Progenitor cell of endocrine pancreas (in vitro differentiated cells): Measurements from ENCODE around the gene SARM1. TPM values are rescaled to one million over a fixed set of nuclear protein-coding genes. Genes with fewer than 3 reads are reported as not detected.
A peak's percentile ranks its signal among the peaks of the same experiment; 100 is the strongest.

Experiments
- DNase-seq: peaks from one replicate; pipeline ENCODE4 v3.0.0; 2021; ENCODE audit warnings: low spot score; ENCODE audit not compliant: unreplicated experiment
- H3K27ac Mint-ChIP-seq: 2 replicates; pipeline ENCODE4 v1.8.0; 2021; ENCODE audit warnings: mild to moderate bottlenecking, moderate library complexity, mixed read lengths
- H3K27me3 Mint-ChIP-seq: 2 replicates; pipeline ENCODE4 v1.8.0; 2021; ENCODE audit warnings: mixed read lengths
- H3K36me3 Mint-ChIP-seq: 2 replicates; pipeline ENCODE4 v1.8.0; 2022; ENCODE audit warnings: mixed read lengths; ENCODE audit not compliant: insufficient read depth
- H3K4me1 Mint-ChIP-seq: 2 replicates; pipeline ENCODE4 v1.8.0; 2021; ENCODE audit warnings: low read depth, mixed read lengths
- H3K4me3 Mint-ChIP-seq: 2 replicates; pipeline ENCODE4 v1.8.0; 2021; ENCODE audit warnings: low read depth, mild to moderate bottlenecking, moderate library complexity, mixed read lengths
- H3K9me3 Mint-ChIP-seq: 2 replicates; pipeline ENCODE4 v1.8.0; 2021; ENCODE audit warnings: low read depth, mixed read lengths
- total RNA-seq: library from RNA; stranded (reverse); gene quantifications from 2 replicates; pipeline ENCODE4 v1.2.1, GENCODE V29; 2021
- TF ChIP-seq, protein P1 (sequence below): fragments of 200-600 bp; sonication (generic); IDR thresholded peaks from one replicate; pipeline ENCODE4 v1.5.0; 2021; ENCODE audit warnings: antibody characterized with exemption, mild to moderate bottlenecking; ENCODE audit not compliant: unreplicated experiment

The SARM1 gene
- total RNA-seq, 1 donor from 2014 or later = 20.0 TPM

DNA sequence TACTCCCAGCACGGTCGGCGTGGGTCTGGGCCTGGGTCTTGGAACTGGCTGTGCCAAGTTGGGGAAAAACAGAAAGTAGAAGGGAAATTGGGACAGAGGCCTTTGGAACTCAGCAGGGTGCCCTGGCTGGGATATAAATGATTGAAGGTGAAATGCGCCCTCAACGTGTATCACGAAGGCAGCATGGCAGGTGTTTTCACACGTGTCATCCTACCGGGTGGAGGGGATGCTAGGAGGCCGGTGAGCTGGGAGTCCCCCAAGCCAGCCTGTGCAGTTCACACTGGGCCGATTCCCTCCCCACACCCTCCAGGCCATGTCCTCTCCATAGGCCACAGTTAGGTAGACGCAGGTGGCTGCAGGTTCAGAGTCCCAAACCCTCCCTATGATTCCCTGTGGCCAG, 30.0 kb upstream of the SARM1 start:
- Mint-ChIP-seq H3K36me3 (peaks cover 4% of the 10 kb centered on the region), H3K27ac (no peak overlapping the region)

DNA sequence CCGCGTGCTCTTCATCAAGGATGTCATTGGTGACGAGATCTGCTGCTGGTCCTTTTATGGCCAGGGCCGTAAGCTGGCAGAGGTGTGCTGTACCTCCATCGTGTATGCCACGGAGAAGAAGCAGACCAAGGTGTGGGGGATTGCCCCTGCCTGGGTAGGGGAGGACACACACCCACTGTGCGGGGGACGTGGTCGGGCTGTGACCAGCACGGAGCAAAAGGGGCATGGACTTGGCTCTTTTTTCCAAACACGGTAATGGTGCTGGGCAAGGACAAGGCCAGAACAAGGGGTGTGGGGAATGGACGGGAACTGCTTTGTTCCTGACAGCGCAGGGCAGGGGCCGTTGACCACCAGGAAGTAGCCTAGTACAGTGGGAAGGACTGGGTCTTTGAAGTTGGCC, 29.2 kb upstream of the SARM1 start:
- H3K36me3 Mint-ChIP-seq = peaks cover 6% of the 10 kb centered on the region
- peak overlapping the region; percentile 59 for H3K27ac Mint-ChIP-seq
- no peak for DNase-seq
- no peak overlapping the region for H3K4me3 Mint-ChIP-seq
- TF ChIP-seq, protein P1, sequence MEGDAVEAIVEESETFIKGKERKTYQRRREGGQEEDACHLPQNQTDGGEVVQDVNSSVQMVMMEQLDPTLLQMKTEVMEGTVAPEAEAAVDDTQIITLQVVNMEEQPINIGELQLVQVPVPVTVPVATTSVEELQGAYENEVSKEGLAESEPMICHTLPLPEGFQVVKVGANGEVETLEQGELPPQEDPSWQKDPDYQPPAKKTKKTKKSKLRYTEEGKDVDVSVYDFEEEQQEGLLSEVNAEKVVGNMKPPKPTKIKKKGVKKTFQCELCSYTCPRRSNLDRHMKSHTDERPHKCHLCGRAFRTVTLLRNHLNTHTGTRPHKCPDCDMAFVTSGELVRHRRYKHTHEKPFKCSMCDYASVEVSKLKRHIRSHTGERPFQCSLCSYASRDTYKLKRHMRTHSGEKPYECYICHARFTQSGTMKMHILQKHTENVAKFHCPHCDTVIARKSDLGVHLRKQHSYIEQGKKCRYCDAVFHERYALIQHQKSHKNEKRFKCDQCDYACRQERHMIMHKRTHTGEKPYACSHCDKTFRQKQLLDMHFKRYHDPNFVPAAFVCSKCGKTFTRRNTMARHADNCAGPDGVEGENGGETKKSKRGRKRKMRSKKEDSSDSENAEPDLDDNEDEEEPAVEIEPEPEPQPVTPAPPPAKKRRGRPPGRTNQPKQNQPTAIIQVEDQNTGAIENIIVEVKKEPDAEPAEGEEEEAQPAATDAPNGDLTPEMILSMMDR = no peak
- H3K9me3 Mint-ChIP-seq = no peaks in the 10 kb centered on the region
- H3K4me1 Mint-ChIP-seq = peaks cover 2% of the 10 kb centered on the region
- H3K27me3 Mint-ChIP-seq = no peaks in the 10 kb centered on the region

More for the DNA sequence above, 30.0 kb upstream of the SARM1 start:
- H3K4me3 Mint-ChIP-seq = no peak overlapping the region
- TF ChIP-seq, protein P1 = no peak
- no peaks in the 10 kb centered on the region for H3K27me3 Mint-ChIP-seq
- no peaks in the 10 kb centered on the region for H3K9me3 Mint-ChIP-seq
- peaks cover 10% of the 10 kb centered on the region for H3K4me1 Mint-ChIP-seq
- DNase-seq = no peak

DNA sequence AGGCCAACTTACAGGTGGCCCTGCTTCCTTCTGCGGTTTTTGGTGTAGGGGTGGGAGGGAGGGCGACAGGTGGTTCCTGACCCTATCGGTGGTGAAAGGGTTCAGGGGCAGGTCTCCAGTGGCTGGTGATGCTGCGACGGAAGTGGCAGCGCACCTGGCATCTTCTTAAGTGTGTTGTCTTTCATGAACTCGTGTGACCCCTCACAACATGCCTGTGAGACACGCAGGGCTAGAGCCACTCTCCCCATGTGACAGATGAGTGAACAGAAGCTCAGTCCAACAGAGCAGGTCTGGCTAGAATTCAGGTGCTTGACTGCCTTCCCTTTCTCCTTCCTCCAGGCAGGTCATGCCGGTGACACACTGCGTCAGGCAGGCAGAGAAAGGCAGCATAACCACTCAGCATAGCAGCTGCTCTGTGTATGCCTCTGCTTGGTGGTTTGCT, 28.0 kb upstream of the SARM1 start:
- Mint-ChIP-seq H3K27me3 (no peaks in the 10 kb centered on the region), H3K27ac (no peak overlapping the region), H3K9me3 (no peaks in the 10 kb centered on the region), H3K4me3 (no peak overlapping the region), H3K36me3 (peaks cover 7% of the 10 kb centered on the region), H3K4me1 (no peaks in the 10 kb centered on the region)
- DNase-seq = no peak
- TF ChIP-seq, protein P1 = no peak

DNA sequence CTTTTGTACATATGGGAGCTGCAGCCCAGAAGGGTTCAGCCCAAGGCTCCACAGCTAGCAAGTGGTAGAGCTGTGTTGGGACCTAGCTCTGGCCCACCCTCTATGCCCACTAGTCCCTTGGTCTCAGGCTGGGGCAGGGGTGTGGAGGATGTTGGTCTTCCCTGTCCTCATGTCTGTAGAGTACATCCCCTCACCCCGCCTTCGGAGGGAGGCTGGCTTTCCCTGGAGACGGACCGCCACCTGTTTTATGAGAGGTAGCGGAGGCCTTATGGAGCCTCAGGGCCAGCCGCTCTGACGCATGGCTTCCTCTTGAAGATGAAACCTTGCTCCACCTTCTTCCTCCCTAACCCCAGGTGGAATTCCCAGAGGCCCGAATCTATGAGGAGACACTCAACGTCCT, 27.5 kb upstream of the SARM1 start:
- TF ChIP-seq, protein P1 = no peak
- Mint-ChIP-seq H3K9me3 (no peaks in the 10 kb centered on the region), H3K27ac (no peak overlapping the region), H3K4me3 (no peak overlapping the region), H3K36me3 (peaks cover 7% of the 10 kb centered on the region), H3K4me1 (no peaks in the 10 kb centered on the region), H3K27me3 (no peaks in the 10 kb centered on the region)
- DNase-seq = no peak

DNA sequence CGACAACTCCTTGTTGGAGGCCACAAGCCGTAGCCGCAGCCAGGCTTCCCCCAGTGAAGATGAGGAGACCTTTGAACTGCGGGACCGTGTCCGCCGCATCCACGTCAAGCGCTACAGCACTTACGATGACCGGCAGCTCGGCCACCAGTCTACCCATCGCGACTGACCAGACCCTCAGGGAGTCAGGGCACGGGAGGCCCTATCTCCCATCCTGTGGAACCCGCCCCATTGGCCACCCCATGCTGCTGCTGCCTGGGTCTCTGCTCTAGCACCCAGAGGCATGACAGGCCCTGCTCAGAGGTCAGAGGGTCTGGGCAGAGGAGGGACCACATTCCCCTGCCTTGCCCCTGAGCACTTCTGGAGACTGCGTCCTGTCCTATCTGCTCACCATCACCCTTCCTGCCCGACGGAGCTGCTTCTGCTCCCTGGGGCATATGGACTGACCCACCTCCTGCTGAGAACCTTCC, 27.0 kb upstream of the SARM1 start:
- Mint-ChIP-seq H3K36me3 (peaks cover 7% of the 10 kb centered on the region), H3K27me3 (no peaks in the 10 kb centered on the region), H3K4me1 (no peaks in the 10 kb centered on the region), H3K4me3 (no peak overlapping the region), H3K9me3 (no peaks in the 10 kb centered on the region), H3K27ac (no peak overlapping the region)
- DNase-seq = no peak
- TF ChIP-seq, protein P1 = no peak
